Duodenal mucosa (tissue), 2 donors: ENCODE data around the gene TAF1A.

ENCODE experiments used
- H3K27ac ChIP-seq: one replicate; pipeline ENCODE4 v1.7.0; 2013; ENCODE audit warnings: low read depth, low read length
- H3K27me3 ChIP-seq, 2 donors: one replicate each; pipeline ENCODE4 v1.7.0; 2013; ENCODE audit warnings: low read length in 2 of 2, control low read depth in 1 of 2; ENCODE audit not compliant: insufficient read depth in 2 of 2, control insufficient read depth in 1 of 2
- H3K36me3 ChIP-seq, 2 donors: one replicate each; pipeline ENCODE4 v1.7.0; 2013; ENCODE audit warnings: low read length in 2 of 2, control low read depth in 1 of 2; ENCODE audit not compliant: insufficient read depth in 2 of 2, control insufficient read depth in 1 of 2
- H3K4me1 ChIP-seq, 2 donors: one replicate each; pipeline ENCODE4 v1.7.0; 2013; ENCODE audit warnings: low read length in 2 of 2, control low read depth in 1 of 2; ENCODE audit not compliant: insufficient read depth in 2 of 2, control insufficient read depth in 1 of 2
- H3K4me3 ChIP-seq, 2 donors: one replicate each; pipeline ENCODE4 v1.7.0; 2013; ENCODE audit warnings: low read length in 2 of 2, low read depth in 1 of 2
- H3K9ac ChIP-seq, 2 donors: one replicate each; pipeline ENCODE4 v1.7.0; 2013; ENCODE audit warnings: low read length in 2 of 2, low read depth in 1 of 2
- H3K9me3 ChIP-seq, 2 donors: one replicate each; pipeline ENCODE4 v1.7.0; 2013; ENCODE audit warnings: low read length in 2 of 2, control low read depth in 1 of 2; ENCODE audit not compliant: control insufficient read depth in 1 of 2

The TAF1A gene

DNA sequence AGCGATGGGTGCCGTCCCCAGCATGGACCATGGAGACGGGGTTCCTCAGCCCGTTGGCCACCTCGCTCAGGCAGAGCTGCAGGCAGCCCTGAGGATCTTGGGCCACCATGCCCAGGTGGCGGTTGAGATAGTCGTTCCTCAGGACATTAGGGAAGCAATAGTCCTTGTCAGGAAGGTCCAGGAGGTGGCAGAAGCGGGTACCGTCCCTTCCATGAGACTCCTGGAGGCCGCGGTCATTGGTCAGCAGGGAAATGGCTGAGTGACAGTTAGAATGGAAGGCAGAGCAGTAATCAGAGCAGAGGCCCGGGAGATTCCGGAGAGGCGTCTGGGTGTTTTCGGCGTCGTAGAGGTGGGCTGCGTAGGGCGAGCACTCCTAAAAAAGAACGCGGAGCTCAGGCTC lies 45.9 kb downstream of the TAF1A start:
- H3K9me3 ChIP-seq = no peaks in the 10 kb centered on the region
- H3K36me3 ChIP-seq = no peaks in the 10 kb centered on the region
- H3K4me3 ChIP-seq = no peak overlapping the region
- peaks cover 0 to 5% of the 10 kb centered on the region in 2 donors for H3K27me3 ChIP-seq
- no peaks in the 10 kb centered on the region for H3K4me1 ChIP-seq
- no peak overlapping the region for H3K27ac ChIP-seq
- no peak overlapping the region for H3K9ac ChIP-seq

DNA sequence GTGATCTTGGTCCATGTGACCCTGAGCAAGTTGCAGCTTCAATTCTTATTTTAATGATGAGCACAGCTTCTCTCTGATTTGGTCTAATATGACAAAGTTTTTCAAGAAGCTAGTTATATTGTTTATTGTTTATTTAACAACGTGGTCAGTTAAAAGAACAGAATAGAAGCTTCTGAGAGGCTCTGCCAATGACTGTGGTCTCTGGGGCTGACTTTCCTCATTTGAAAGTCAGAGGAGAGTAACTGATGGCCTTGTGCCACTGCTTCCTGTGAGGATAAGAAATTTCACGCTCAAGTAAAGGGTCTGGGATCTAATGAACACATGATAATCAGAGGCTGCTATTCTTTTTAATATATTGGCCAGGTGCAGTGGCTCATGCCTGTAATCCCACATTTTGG lies 49.1 kb downstream of the TAF1A start:
- Histone ChIP-seq H3K9ac (no peak overlapping the region), H3K36me3 (no peaks in the 10 kb centered on the region), H3K4me3 (no peak overlapping the region), H3K27me3 (no peaks in the 10 kb centered on the region), H3K27ac (no peak overlapping the region), H3K9me3 (no peaks in the 10 kb centered on the region), H3K4me1 (no peaks in the 10 kb centered on the region)

GRCh38 chr1:222539951-222540597 lies 49.7 kb downstream of the TAF1A start:
- Histone ChIP-seq H3K9ac (no peak overlapping the region), H3K27ac (no peak overlapping the region), H3K27me3 (no peaks in the 10 kb centered on the region), H3K4me1 (no peaks in the 10 kb centered on the region), H3K4me3 (no peak overlapping the region), H3K36me3 (no peaks in the 10 kb centered on the region), H3K9me3 (no peaks in the 10 kb centered on the region)

GRCh38 chr1:222535455-222535854 lies 54.3 kb downstream of the TAF1A start:
- no peaks in the 10 kb centered on the region for H3K36me3 ChIP-seq
- no peak overlapping the region for H3K9ac ChIP-seq
- no peaks in the 10 kb centered on the region for H3K27me3 ChIP-seq
- H3K4me1 ChIP-seq = no peaks in the 10 kb centered on the region
- H3K9me3 ChIP-seq = no peaks in the 10 kb centered on the region
- no peak overlapping the region for H3K27ac ChIP-seq
- H3K4me3 ChIP-seq = no peak overlapping the region

DNA sequence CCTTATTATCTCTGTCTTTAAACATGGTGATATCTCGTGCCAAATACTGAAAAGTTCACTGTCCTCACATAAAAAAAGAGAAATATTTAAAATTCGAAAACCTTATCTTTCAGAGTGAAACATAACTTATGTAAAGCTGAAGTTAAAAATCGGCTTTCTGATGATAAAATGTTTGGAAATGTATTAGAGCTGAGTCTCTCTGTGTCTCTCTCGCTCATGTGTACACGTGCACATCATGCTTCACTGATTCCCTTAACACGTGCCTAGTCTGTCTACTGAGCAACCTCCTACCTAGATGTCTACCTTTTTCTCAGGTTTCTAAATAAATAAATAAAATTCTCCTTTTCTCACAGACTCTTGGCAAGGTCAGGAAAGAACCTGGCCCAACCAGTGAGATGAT lies 58.9 kb downstream of the TAF1A start:
- no peak overlapping the region for H3K9ac ChIP-seq
- H3K27ac ChIP-seq = no peak overlapping the region
- no peaks in the 10 kb centered on the region for H3K9me3 ChIP-seq
- no peaks in the 10 kb centered on the region for H3K4me1 ChIP-seq
- H3K27me3 ChIP-seq = no peaks in the 10 kb centered on the region
- H3K4me3 ChIP-seq = no peak overlapping the region
- H3K36me3 ChIP-seq = no peaks in the 10 kb centered on the region

DNA sequence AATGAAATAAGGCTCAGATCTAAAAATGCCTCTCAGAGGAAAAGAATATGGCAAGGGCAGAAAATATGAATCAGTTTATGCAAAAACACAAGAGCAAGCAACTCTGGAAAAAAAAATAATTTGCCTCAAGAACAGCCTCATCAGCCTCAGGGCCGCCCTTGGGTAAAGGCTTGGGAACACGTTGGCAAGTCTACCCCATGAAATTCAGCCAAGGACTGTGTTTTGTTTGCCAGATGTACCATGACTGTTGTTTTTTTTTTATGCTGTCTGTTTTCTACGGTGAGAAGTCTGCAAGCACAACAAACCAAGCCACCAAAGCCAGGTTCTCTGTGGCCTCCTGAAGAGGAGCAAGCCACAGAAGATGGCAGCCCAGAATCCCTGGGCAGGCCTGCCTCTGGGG lies 59.8 kb downstream of the TAF1A start:
- H3K4me1 ChIP-seq = no peaks in the 10 kb centered on the region
- no peaks in the 10 kb centered on the region for H3K36me3 ChIP-seq
- H3K27ac ChIP-seq = no peak overlapping the region
- H3K4me3 ChIP-seq = no peak overlapping the region
- H3K9ac ChIP-seq = no peak overlapping the region
- no peaks in the 10 kb centered on the region for H3K9me3 ChIP-seq
- no peaks in the 10 kb centered on the region for H3K27me3 ChIP-seq

DNA sequence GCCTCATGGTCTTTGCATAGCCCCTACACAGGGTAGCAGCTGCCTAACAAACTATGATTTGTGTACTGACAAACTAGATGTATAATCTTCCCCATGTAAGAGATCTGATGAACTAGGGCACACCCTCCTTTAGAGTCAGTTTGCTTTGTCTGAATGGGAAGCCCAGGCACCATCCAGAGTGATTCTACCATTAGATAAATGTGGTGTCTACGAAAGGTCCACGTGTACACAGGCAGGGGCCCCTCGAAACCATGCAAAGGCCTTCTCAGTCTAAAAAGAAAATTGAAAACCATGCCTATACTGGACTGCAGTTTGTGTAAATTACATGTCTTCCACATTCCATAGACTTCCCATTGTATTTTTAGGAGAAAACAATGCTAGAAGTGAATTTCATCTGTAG lies 60.6 kb downstream of the TAF1A start:
- Histone ChIP-seq H3K36me3 (no peaks in the 10 kb centered on the region), H3K9ac (no peak overlapping the region), H3K27me3 (no peaks in the 10 kb centered on the region), H3K27ac (no peak overlapping the region), H3K4me3 (no peak overlapping the region), H3K4me1 (no peaks in the 10 kb centered on the region), H3K9me3 (no peaks in the 10 kb centered on the region)

GRCh38 chr1:222525951-222526350 lies 63.8 kb downstream of the TAF1A start:
- Histone ChIP-seq H3K4me3 (no peak overlapping the region), H3K9ac (no peak overlapping the region), H3K27me3 (no peaks in the 10 kb centered on the region), H3K9me3 (peaks cover 0 to 4% of the 10 kb centered on the region in 2 donors), H3K36me3 (no peaks in the 10 kb centered on the region), H3K4me1 (no peaks in the 10 kb centered on the region), H3K27ac (no peak overlapping the region)

DNA sequence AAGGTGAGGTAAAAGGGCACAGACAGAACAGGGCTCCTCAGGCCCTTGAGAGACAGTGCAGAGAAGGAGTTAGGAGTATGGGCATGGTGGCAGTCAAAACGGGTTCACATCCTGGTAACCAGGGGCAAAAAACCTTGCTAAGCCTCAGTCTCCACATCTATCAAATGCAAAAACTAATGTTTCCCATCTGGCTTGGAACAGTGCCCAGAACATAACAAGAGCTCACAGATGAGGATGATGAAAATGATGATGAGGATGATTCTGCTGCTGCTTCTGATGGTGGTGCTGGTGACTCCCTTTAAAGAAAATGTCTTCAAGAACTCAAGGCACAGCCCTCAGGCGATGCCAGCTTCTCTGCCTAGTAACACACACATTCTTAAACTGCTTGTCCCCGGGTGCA lies 65.9 kb downstream of the TAF1A start:
- Histone ChIP-seq H3K4me3 (no peak overlapping the region), H3K27ac (no peak overlapping the region), H3K27me3 (no peaks in the 10 kb centered on the region), H3K9me3 (peaks cover 0 to 4% of the 10 kb centered on the region in 2 donors), H3K9ac (no peak overlapping the region), H3K4me1 (no peaks in the 10 kb centered on the region), H3K36me3 (no peaks in the 10 kb centered on the region)

DNA sequence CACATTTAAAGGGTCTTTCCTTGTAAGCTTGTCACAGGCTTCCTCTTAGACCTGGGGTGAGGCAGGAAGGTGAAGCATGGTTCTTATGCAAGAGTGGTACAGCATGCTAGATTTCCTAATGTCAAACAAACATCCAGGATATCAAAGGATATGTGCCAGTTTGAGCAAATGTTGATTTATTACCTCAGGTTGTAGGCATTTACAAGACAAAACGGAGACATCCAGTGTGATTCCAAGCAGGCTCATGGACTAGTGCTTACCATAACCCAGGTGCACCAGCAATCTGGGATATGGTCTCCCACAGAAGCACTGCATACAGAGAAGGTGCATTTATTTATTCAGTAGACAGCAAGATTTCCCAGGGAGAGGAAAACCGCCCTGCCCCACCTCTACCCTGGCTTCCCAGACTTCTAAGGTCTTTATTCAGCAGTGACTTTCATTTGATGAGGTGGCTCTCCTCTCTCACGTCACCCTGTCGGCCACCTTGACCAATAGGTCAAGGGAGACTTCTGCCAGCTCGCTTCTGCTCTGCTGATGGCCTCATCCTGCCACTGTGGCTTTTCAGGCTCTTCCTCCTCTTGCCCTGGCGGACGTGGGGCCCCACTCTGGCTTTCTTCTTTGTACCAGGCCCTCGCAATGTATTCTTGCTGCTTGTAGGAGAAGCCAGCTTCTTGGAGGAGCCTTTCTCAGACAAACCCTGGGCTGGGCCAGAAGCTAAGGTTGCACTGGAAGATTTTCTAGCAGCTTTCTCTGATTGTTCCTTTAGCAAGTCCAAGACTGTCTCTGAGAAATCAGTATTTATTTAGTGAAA lies 67.4 kb downstream of the TAF1A start:
- Histone ChIP-seq H3K36me3 (no peaks in the 10 kb centered on the region), H3K9ac (no peak overlapping the region), H3K4me3 (no peak overlapping the region), H3K27me3 (no peaks in the 10 kb centered on the region), H3K9me3 (peaks cover 0 to 4% of the 10 kb centered on the region in 2 donors), H3K4me1 (no peaks in the 10 kb centered on the region), H3K27ac (no peak overlapping the region)
